H1 (cell line): ENCODE data around the gene CEP41. TPM values are rescaled to one million over a fixed set of nuclear protein-coding genes. Genes with fewer than 3 reads are reported as not detected.

Source experiments
- CTCF ChIA-PET: fragments of 300-600 bp; sonication (Branson Sonifier 250); formaldehyde crosslinking; loops from one replicate; lab custom pipeline; 2021; ENCODE audit not compliant: partially characterized antibody; lab: Charles Lee
- POLR2A ChIA-PET: fragments of 300-600 bp; sonication (Branson Sonifier 250); formaldehyde crosslinking; loops from one replicate; lab custom pipeline; 2021; ENCODE audit warnings: inconsistent platforms; ENCODE audit not compliant: partially characterized antibody; lab: Charles Lee
- DNase-seq, 2 experiments: peaks; one replicate each; pipeline versions ENCODE4 v3.0.0 to v3.0.0-alpha.2; 2010 to 2022; ENCODE audit warnings: low spot score in 2 of 2, low read depth in 1 of 2, mixed read lengths in 1 of 2
- FAIRE-seq: peaks from 2 replicates; lab custom pipeline; 2011; peaks lifted over from hg19 to GRCh38; lab: Jason Lieb, UNC
- H2AFZ ChIP-seq: 2 replicates; pipeline ENCODE4 v1.8.1; 2012; ENCODE audit warnings: low read length, inconsistent platforms
- H2AK5ac ChIP-seq: 2 replicates; pipeline ENCODE4 v1.6.1; 2013; ENCODE audit warnings: low read depth, low read length
- H2BK120ac ChIP-seq: replicated peaks from 2 replicates; pipeline ENCODE3; 2013; ENCODE audit warnings: low read depth, low read length, inconsistent platforms
- H2BK12ac ChIP-seq: 2 replicates; pipeline ENCODE4 v1.6.1; 2013; ENCODE audit warnings: low read depth, low read length
- H2BK15ac ChIP-seq: 2 replicates; pipeline ENCODE4 v1.6.1; 2013; ENCODE audit warnings: low read length
- H2BK20ac ChIP-seq: 2 replicates; pipeline ENCODE4 v1.6.1; 2013; ENCODE audit warnings: low read length
- H2BK5ac ChIP-seq: 2 replicates; pipeline ENCODE4 v1.6.1; 2013; ENCODE audit warnings: low read depth, low read length
- H3K14ac ChIP-seq: 2 replicates; pipeline ENCODE4 v1.6.1; 2013; ENCODE audit warnings: inconsistent platforms; ENCODE audit not compliant: insufficient read length
- H3K18ac ChIP-seq: 2 replicates; pipeline ENCODE4 v1.6.1; 2013; ENCODE audit warnings: low read length; ENCODE audit errors: extremely low read depth
- H3K23ac ChIP-seq: 2 replicates; pipeline ENCODE4 v1.6.1; 2013; ENCODE audit warnings: inconsistent platforms; ENCODE audit not compliant: insufficient read length
- H3K23me2 ChIP-seq: 2 replicates; pipeline ENCODE4 v1.6.1; 2013; ENCODE audit warnings: low read depth, low read length
- H3K27ac ChIP-seq: 2 replicates; pipeline ENCODE4 v1.6.1; 2011; ENCODE audit warnings: low read depth, low read length, inconsistent platforms
- H3K27me3 ChIP-seq, 4 experiments: replicated peaks in 1 of 4; 1 replicate in 1 of 4; 2 replicates in 3 of 4; pipeline versions ENCODE4 v1.6.1 to v1.8.1; 2011 to 2013; ENCODE audit warnings: low read length in 3 of 4, mild to moderate bottlenecking in 3 of 4, inconsistent platforms in 2 of 4, mixed read lengths in 2 of 4, moderate library complexity in 1 of 4; ENCODE audit not compliant: control insufficient read depth in 3 of 4, insufficient read depth in 3 of 4; ENCODE audit errors: extremely low read depth in 1 of 4
- H3K36me3 ChIP-seq, 4 experiments: 2 replicates each; pipeline versions ENCODE4 v1.6.1 to v1.8.1; 2011 to 2013; ENCODE audit warnings: mild to moderate bottlenecking in 4 of 4, low read length in 3 of 4, moderate library complexity in 2 of 4, control low read depth in 1 of 4, inconsistent platforms in 1 of 4; ENCODE audit not compliant: insufficient read depth in 4 of 4, control insufficient read depth in 2 of 4
- H3K4ac ChIP-seq: replicated peaks from 2 replicates; pipeline ENCODE3; 2013; ENCODE audit warnings: low read length, low read depth, mixed read lengths, inconsistent platforms; ENCODE audit not compliant: insufficient read length
- H3K4me1 ChIP-seq, 4 experiments: replicated peaks in 1 of 4; 1 replicate in 1 of 4; 2 replicates in 3 of 4; pipeline versions ENCODE4 v1.6.1 to v1.8.1; 2011 to 2013; ENCODE audit warnings: low read length in 3 of 4, inconsistent platforms in 2 of 4, mixed read lengths in 1 of 4; ENCODE audit not compliant: insufficient read depth in 4 of 4, control insufficient read depth in 3 of 4
- H3K4me2 ChIP-seq, 2 experiments: 2 replicates each; pipeline versions ENCODE4 v1.6.1 to v1.8.1; 2011 to 2013; ENCODE audit warnings: low read depth in 2 of 2, low read length in 2 of 2, control low read depth in 1 of 2, inconsistent platforms in 1 of 2, mild to moderate bottlenecking in 1 of 2; ENCODE audit not compliant: insufficient read depth in 1 of 2
- H3K4me3 ChIP-seq, 4 experiments: fragments of 200-600, 300-600 bp in 1 of 4; sonication (generic), shearing (Covaris generic), sonication (Bioruptor Twin) in 1 of 4; 2 replicates each; pipeline versions ENCODE4 v1.5.1 to v1.8.1; 2011 to 2016; ENCODE audit warnings: low read length in 4 of 4, low read depth in 3 of 4, control low read depth in 2 of 4, inconsistent platforms in 2 of 4, mild to moderate bottlenecking in 2 of 4, mixed read lengths in 1 of 4, moderate library complexity in 1 of 4; ENCODE audit not compliant: insufficient read depth in 2 of 4; ENCODE audit errors: extremely low read depth in 1 of 4
- H3K56ac ChIP-seq: replicated peaks from 2 replicates; pipeline ENCODE3; 2013; ENCODE audit warnings: low read depth, mild to moderate bottlenecking, mixed read lengths, low read length, inconsistent platforms; ENCODE audit not compliant: insufficient read length
- H3K79me1 ChIP-seq: 2 replicates; pipeline ENCODE4 v1.6.1; 2013; ENCODE audit warnings: low read depth, low read length, control low read depth
- H3K79me2 ChIP-seq, 2 experiments: 2 replicates each; pipeline versions ENCODE4 v1.6.1 to v1.8.1; 2012 to 2013; ENCODE audit warnings: low read length in 2 of 2, mild to moderate bottlenecking in 2 of 2, inconsistent platforms in 1 of 2; ENCODE audit not compliant: insufficient read depth in 2 of 2, control insufficient read depth in 1 of 2
- H3K9ac ChIP-seq, 4 experiments: replicated peaks in 1 of 4; 1 replicate in 1 of 4; 2 replicates in 3 of 4; pipeline versions ENCODE4 v1.6.1 to v1.8.1; 2011 to 2013; ENCODE audit warnings: low read depth in 3 of 4, low read length in 3 of 4, control low read depth in 2 of 4, mild to moderate bottlenecking in 2 of 4, moderate library complexity in 2 of 4, inconsistent platforms in 1 of 4; ENCODE audit errors: extremely low read depth in 1 of 4
- H3K9me3 ChIP-seq, 2 experiments: 2 replicates each; pipeline versions ENCODE4 v1.6.1 to v1.8.1; 2012 to 2013; ENCODE audit warnings: mild to moderate bottlenecking in 2 of 2, moderate library complexity in 2 of 2, control low read depth in 1 of 2, inconsistent platforms in 1 of 2, low read depth in 1 of 2, low read length in 1 of 2, mixed read lengths in 1 of 2; ENCODE audit not compliant: insufficient read depth in 2 of 2
- H4K20me1 ChIP-seq, 2 experiments: replicated peaks in 1 of 2; 2 replicates each; pipeline versions ENCODE3 to v1.8.1; 2011 to 2013; ENCODE audit warnings: inconsistent platforms in 2 of 2, low read length in 2 of 2, mild to moderate bottlenecking in 1 of 2; ENCODE audit not compliant: insufficient read depth in 2 of 2, control insufficient read depth in 1 of 2
- H4K5ac ChIP-seq: 2 replicates; pipeline ENCODE4 v1.6.1; 2013; ENCODE audit warnings: low read length, low read depth, mixed read lengths, inconsistent platforms; ENCODE audit not compliant: insufficient read length
- H4K8ac ChIP-seq: 2 replicates; pipeline ENCODE4 v1.8.0; 2013; ENCODE audit warnings: mild to moderate bottlenecking, moderate library complexity, low read length, inconsistent platforms; ENCODE audit not compliant: insufficient read depth; ENCODE audit errors: extremely low read depth
- H4K91ac ChIP-seq: replicated peaks from 2 replicates; pipeline ENCODE3; 2013; ENCODE audit warnings: low read length, mixed read lengths, inconsistent platforms; ENCODE audit not compliant: insufficient read length
- CBX5 ChIP-seq: fragments of 300-800, 300-1000 bp; sonication (generic); IDR thresholded peaks from 2 replicates; pipeline ENCODE4 v1.7.1; 2016; ENCODE audit warnings: antibody characterized with exemption, low read length, low read depth
- CEBPB ChIP-seq: IDR thresholded peaks from 2 replicates; pipeline ENCODE4 v1.6.1; 2012; ENCODE audit warnings: low read depth, low read length
- E2F6 ChIP-seq: IDR thresholded peaks from 2 replicates; pipeline ENCODE4 v1.6.1; 2012; ENCODE audit warnings: inconsistent platforms
- FOSL1 ChIP-seq: IDR thresholded peaks from 2 replicates; pipeline ENCODE4 v1.6.1; 2011; ENCODE audit warnings: mild to moderate bottlenecking, low read depth, low read length, moderate library complexity; ENCODE audit not compliant: insufficient read depth
- HDAC2 ChIP-seq, 2 experiments: fragments of 300-600 bp in 1 of 2; sonication (generic) in 1 of 2; IDR thresholded peaks; 2 replicates each; pipeline ENCODE4 v1.6.1; 2011 to 2012; ENCODE audit warnings: low read depth in 2 of 2, low read length in 2 of 2, mild to moderate bottlenecking in 2 of 2, moderate library complexity in 2 of 2, borderline replicate concordance in 1 of 2, inconsistent platforms in 1 of 2
- KDM4A ChIP-seq: IDR thresholded peaks from one replicate; pipeline ENCODE4 v1.7.1; 2012; ENCODE audit warnings: low read depth, mild to moderate bottlenecking, moderate library complexity, low read length, inconsistent platforms; ENCODE audit not compliant: severe bottlenecking
- RAD21 ChIP-seq, 2 experiments: IDR thresholded peaks in 1 of 2; conservative IDR thresholded peaks in 1 of 2; 2 replicates each; pipeline ENCODE4 v1.6.1; 2011; ENCODE audit warnings: low read depth in 2 of 2, low read length in 2 of 2, improper control_type of control experiment in 1 of 2, inconsistent platforms in 1 of 2, mild to moderate bottlenecking in 1 of 2, moderate library complexity in 1 of 2
- RXRA ChIP-seq: IDR thresholded peaks from 2 replicates; pipeline ENCODE4 v1.6.1; 2011; ENCODE audit warnings: low read depth, mild to moderate bottlenecking, low read length, moderate library complexity; ENCODE audit not compliant: insufficient read depth
- SIN3A ChIP-seq, 2 experiments: IDR thresholded peaks in 1 of 2; conservative IDR thresholded peaks in 1 of 2; 2 replicates each; pipeline ENCODE4 v1.6.1; 2011 to 2012; ENCODE audit warnings: low read length in 2 of 2, improper control_type of control experiment in 1 of 2, low read depth in 1 of 2, mild to moderate bottlenecking in 1 of 2
- TBP ChIP-seq: IDR thresholded peaks from 2 replicates; pipeline ENCODE4 v1.6.1; 2011; ENCODE audit warnings: low read depth, low read length, improper control_type of control experiment
- TCF12 ChIP-seq: IDR thresholded peaks from 2 replicates; pipeline ENCODE4 v1.6.1; 2011; ENCODE audit warnings: low read depth, mild to moderate bottlenecking, low read length
- TEAD4 ChIP-seq: IDR thresholded peaks from 2 replicates; pipeline ENCODE4 v1.6.1; 2012; ENCODE audit warnings: low read depth, low read length, inconsistent platforms, mixed read lengths
- YY1 ChIP-seq: IDR thresholded peaks from 2 replicates; pipeline ENCODE4 v1.6.1; 2011; ENCODE audit warnings: low read depth, mild to moderate bottlenecking, low read length
- WGBS, 2 experiments: shearing (Covaris generic) in 1 of 2; methylation state at CpG; one replicate each; pipeline versions ENCODE4 v1.1.6 to v1.1.7; 2013 to 2015; ENCODE audit warnings: low lambda C conversion rate in 2 of 2, mixed read lengths in 2 of 2, inconsistent platforms in 1 of 2, low coverage in 1 of 2, missing lambda C conversion rate in 1 of 2; ENCODE audit not compliant: insufficient replicate concordance in 2 of 2, insufficient coverage in 1 of 2, insufficient read length in 1 of 2; ENCODE audit errors: extremely low coverage in 1 of 2, missing lambda C conversion rate in 1 of 2; 5-methylcytosine and 5-hydroxymethylcytosine counted together
- polyA plus RNA-seq, 7 experiments: library from polyadenylated mRNA; depleted of rRNA in 3 of 7; stranded (reverse) in 5 of 7; unstranded in 2 of 7; fragments of >200 nt in 5 of 7; fragments of 200-250 nt in 2 of 7; gene quantifications; 1 replicate in 5 of 7; 2 replicates in 1 of 7; 4 replicates in 1 of 7; pipeline versions ENCODE4 v1.2.1 to v1.2.3, GENCODE V29; 2011 to 2013; ENCODE audit warnings: missing spikeins in 2 of 7, mixed read lengths in 2 of 7
- total RNA-seq: library from RNA; stranded (reverse); fragmentation: NEBNext Ultra II Directional; extraction: Animal tissue kit (Norgen Biotek cat#: 25700); gene quantifications from 2 replicates; pipeline ENCODE4 v1.2.1, GENCODE V29; 2021

CEP41 gene
- total and polyA plus RNA-seq, 2 of the 8 experiments (the other 6 are each of a cell fraction or from before 2014, with no cell fraction given), result 9.3 to 12.8 TPM

- Histone ChIP-seq H3K14ac (no peak overlapping the region), H4K8ac (no peak overlapping the region), H3K79me2 (no peaks in the 10 kb centered on the region), H2BK12ac (no peak overlapping the region), H4K91ac (no peak overlapping the region), H3K27me3 (no peaks in the 10 kb centered on the region; a peak in 1 of 7 replicates), H3K9ac (no peak overlapping the region), H4K20me1 (no peaks in the 10 kb centered on the region), H3K9me3 (peaks cover 18% of the 10 kb centered on the region in 2 experiments), H3K36me3 (no peaks in the 10 kb centered on the region), H3K4me1 (peaks cover 0 to 10% (median 6%) of the 10 kb centered on the region in 4 experiments; a peak in 6 of 7 replicates), H2AFZ (no peak overlapping the region), H3K23ac (no peak overlapping the region), H3K27ac (no peak overlapping the region), H2BK20ac (no peak overlapping the region), H3K4me3 (no peak overlapping the region), H2BK5ac (no peak overlapping the region), H2BK15ac (no peak overlapping the region), H3K4ac (no peak overlapping the region), H3K79me1 (no peaks in the 10 kb centered on the region), H2BK120ac (no peak overlapping the region), H2AK5ac (no peak overlapping the region), H3K23me2 (no peaks in the 10 kb centered on the region; the same call in 1 of the 2 replicates), H3K4me2 (no peak overlapping the region), H3K18ac (no peak overlapping the region), H4K5ac (no peak overlapping the region), H3K56ac (no peak overlapping the region)
- 90% methylated on average over 6 of the region's 6 CpGs; no CpG with 5 or more reads in 1 of the 2 experiments for WGBS, 2 experiments
- no peak for DNase-seq
- CTCF ChIA-PET, result interaction anchor here (5.7 kb wide), 1 partner anchor 10 kb away, joined by 59 read pairs; no protein-coding TSS in a partner anchor
- FAIRE-seq, result no peak
- POLR2A ChIA-PET, result no interaction called here
- no peak for TF ChIP-seq HDAC2 (IDR thresholded peaks at IDR 0.05; ENCODE audit: borderline replicate concordance in 1 of 2, low read depth in 2 of 2, low read length in 2 of 2)
- no peak for TF ChIP-seq E2F6
- no peak for TF ChIP-seq CBX5
- TF ChIP-seq YY1, result no peak
- no peak for TF ChIP-seq KDM4A
- TF ChIP-seq FOSL1, result no peak
- TF ChIP-seq CEBPB, result no peak
- no peak for TF ChIP-seq RXRA
- TF ChIP-seq SIN3A (conservative IDR thresholded peaks at IDR 0.05 in 1 of 2, IDR thresholded peaks at IDR 0.05 in 1 of 2; ENCODE audit: low read depth in 1 of 2, low read length in 2 of 2), result no peak
- TF ChIP-seq TCF12, result no peak
- TF ChIP-seq TBP, result no peak
- TF ChIP-seq RAD21 (IDR thresholded peaks at IDR 0.05 in 1 of 2, conservative IDR thresholded peaks at IDR 0.05 in 1 of 2; ENCODE audit: low read depth in 2 of 2, low read length in 2 of 2), result no peak
- TF ChIP-seq TEAD4, result no peak
These were observed 63.6 kb downstream of the CEP41 start for GRCh38 chr7:130377178-130377577.
